Heart left ventricle (tissue), 16 donors: ENCODE results near the gene DUT. TPM values are rescaled to one million over a fixed set of nuclear protein-coding genes. Genes with fewer than 3 reads are reported as not detected.

Source experiments
- ATAC-seq, 4 donors: fragments of 200-7000 bp; cut with Tn5 transposase; one replicate each; pipeline ENCODE4 v1.9.1; 2020 to 2022; ENCODE audit warnings: moderate library complexity in 4 of 4, mild to moderate bottlenecking in 3 of 4, moderate number of reproducible peaks in 1 of 4
- DNase-seq, 5 donors: peaks; one replicate each; pipeline ENCODE4 v3.0.0-alpha.2; 2020
- H3K27ac ChIP-seq, 12 donors: fragments of 200-600 bp; sonication (generic) in 4 of 12; one replicate each; pipeline versions ENCODE4 v1.5.0 to v1.8.0; 2016 to 2022; ENCODE audit warnings: mild to moderate bottlenecking in 2 of 12
- H3K27me3 ChIP-seq, 9 donors: fragments of 200-600 bp; sonication (generic) in 2 of 9; one replicate each; pipeline versions ENCODE4 v1.5.1 to v1.8.0; 2016 to 2022; ENCODE audit warnings: mild to moderate bottlenecking in 3 of 9
- H3K36me3 ChIP-seq, 9 donors: fragments of 200-600 bp; sonication (generic) in 2 of 9; one replicate each; pipeline versions ENCODE4 v1.5.0 to v1.8.0; 2018 to 2022; ENCODE audit warnings: mild to moderate bottlenecking in 2 of 9
- H3K4me1 ChIP-seq, 12 donors: fragments of 200-600 bp; sonication (generic) in 4 of 12; one replicate each; pipeline versions ENCODE4 v1.5.0 to v1.8.0; 2016 to 2022; ENCODE audit warnings: mild to moderate bottlenecking in 3 of 12
- H3K4me3 ChIP-seq, 12 donors: fragments of 200-600 bp; sonication (generic) in 4 of 12; one replicate each; pipeline versions ENCODE4 v1.5.0 to v1.8.0; 2017 to 2022; ENCODE audit warnings: mild to moderate bottlenecking in 9 of 12, moderate library complexity in 4 of 12
- H3K9me3 ChIP-seq, 12 donors: fragments of 200-600 bp; sonication (generic) in 4 of 12; one replicate each; pipeline versions ENCODE4 v1.5.0 to v1.8.0; 2016 to 2022; ENCODE audit warnings: mild to moderate bottlenecking in 1 of 12
- POLR2A ChIP-seq, 2 donors: fragments of 450-650 bp; IDR thresholded peaks; one replicate each; pipeline ENCODE4 v1.6.1; 2017; ENCODE audit warnings: antibody characterized with exemption in 2 of 2, mild to moderate bottlenecking in 2 of 2, moderate library complexity in 2 of 2
- WGBS, 4 donors: extraction: QIAGEN DNeasy Blood & Tissue Kit in 2 of 4; methylation state at CpG; one replicate each; pipeline versions ENCODE4 v1.1.5 to v1.1.7; 2013 to 2018; 5-methylcytosine and 5-hydroxymethylcytosine counted together
- intact Hi-C, 10 donors: fragments of 100-400 bp; cut with DNase I; formaldehyde crosslinking; loops; one replicate each; pipeline versions ENCODE4 v1.11.1 to v1.14.2; 2022
- polyA plus RNA-seq, 2 donors: library from polyadenylated mRNA; stranded (reverse); fragments of 200-250 nt; gene quantifications; one replicate each; pipeline ENCODE4 v1.2.3, GENCODE V29; 2013
- total RNA-seq, 9 donors: library from RNA; depleted of rRNA in 2 of 9; stranded (reverse); fragments of >200 nt in 2 of 9; fragmentation: NEBNext Ultra II Directional in 3 of 9; extraction: Animal tissue kit (Norgen Biotek cat#: 25700) in 3 of 9; gene quantifications; one replicate each; pipeline versions ENCODE4 v1.1.0 to v1.2.4, GENCODE V29; 2016 to 2023
- TF ChIP-seq, protein P1 (sequence below), 12 donors: fragments of 200-600 bp; sonication (generic) in 4 of 12; IDR thresholded peaks; one replicate each; pipeline versions ENCODE4 v1.5.0 to v1.8.0; 2018 to 2022; ENCODE audit warnings: antibody characterized with exemption in 12 of 12, mild to moderate bottlenecking in 5 of 12
- donor health status: ischemic (EF 13 %, LVEDD 7.1; RV severe dilation, severe dysfunction).
- donor health status: healthy with polysubstance abuse.
- donor health status: DM: no; HTN: yes; CAD: no.
- donor health status: DM: no; HTN: no; CAD: no.
- donor health status: ischemic (EF 25% LVEDD 6.9; RV normal size, moderate dysfunction).
- donor health status: ischemic (EF 25% LVEDD 5.7; RV mildly dilated, moderate dysfunction).
- donor health status: healthy.
- donor health status: DM: yes; HTN: yes; CAD: no.
- donor health status: ischemic (EF 35%, LVEDD 5.7; RV mildly dilated, moderate dysfunction).
- donor health status: nonischemic (EF 11% LVEDD 7.7; RV severe dilation, severe dysfunction).
- donor health status: DM: yes; HTN: yes; CAD: no.
- donor health status: PGD.
- donor health status: ischemic (EF 29% LVEDD 5.4; RV normal size, mild dysfunction).
- donor health status: nonischemic (EF 23%, LVEDD 6.1; RV moderate dilation, normal function).

Gene DUT
- total and polyA plus RNA-seq, 11 donors, result 44.0 to 79.9 (median 59.6) TPM

GRCh38 chr15:48345516-48345915 lies 14.3 kb downstream of the DUT start:
- Histone ChIP-seq H3K4me3 (no peak overlapping the region), H3K36me3 (peaks cover 0 to 35% (median 33%) of the 10 kb centered on the region in 9 donors), H3K27ac (no peak overlapping the region), H3K9me3 (no peaks in the 10 kb centered on the region), H3K4me1 (no peaks in the 10 kb centered on the region), H3K27me3 (no peaks in the 10 kb centered on the region)
- intact Hi-C loops, result no loop called here
- ATAC-seq (no peak), DNase-seq (no peak)
- TF ChIP-seq, protein P1, sequence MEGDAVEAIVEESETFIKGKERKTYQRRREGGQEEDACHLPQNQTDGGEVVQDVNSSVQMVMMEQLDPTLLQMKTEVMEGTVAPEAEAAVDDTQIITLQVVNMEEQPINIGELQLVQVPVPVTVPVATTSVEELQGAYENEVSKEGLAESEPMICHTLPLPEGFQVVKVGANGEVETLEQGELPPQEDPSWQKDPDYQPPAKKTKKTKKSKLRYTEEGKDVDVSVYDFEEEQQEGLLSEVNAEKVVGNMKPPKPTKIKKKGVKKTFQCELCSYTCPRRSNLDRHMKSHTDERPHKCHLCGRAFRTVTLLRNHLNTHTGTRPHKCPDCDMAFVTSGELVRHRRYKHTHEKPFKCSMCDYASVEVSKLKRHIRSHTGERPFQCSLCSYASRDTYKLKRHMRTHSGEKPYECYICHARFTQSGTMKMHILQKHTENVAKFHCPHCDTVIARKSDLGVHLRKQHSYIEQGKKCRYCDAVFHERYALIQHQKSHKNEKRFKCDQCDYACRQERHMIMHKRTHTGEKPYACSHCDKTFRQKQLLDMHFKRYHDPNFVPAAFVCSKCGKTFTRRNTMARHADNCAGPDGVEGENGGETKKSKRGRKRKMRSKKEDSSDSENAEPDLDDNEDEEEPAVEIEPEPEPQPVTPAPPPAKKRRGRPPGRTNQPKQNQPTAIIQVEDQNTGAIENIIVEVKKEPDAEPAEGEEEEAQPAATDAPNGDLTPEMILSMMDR (IDR thresholded peaks at IDR 0.05), result no peak
- no peak for TF ChIP-seq POLR2A (IDR thresholded peaks at IDR 0.05)

- H3K9me3 ChIP-seq, result no peaks in the 10 kb centered on the region
- ATAC-seq (peak in 3 of 4 donors; percentile 68 to 71 (median 70)), DNase-seq (peak in 4 of 5 donors; percentile 28 to 50 (median 36))
- intact Hi-C loops, result loop anchor here in 8 of 10 donors (5.0 to 10.0 kb wide), 5 partner anchors 292 to 1792 kb away; partner anchors contain the start of gene FBN1 (in 3 of the 8)
- H3K27ac ChIP-seq, result no peak overlapping the region
- peaks cover 0 to 8% (median 0%) of the 10 kb centered on the region in 12 donors for H3K4me1 ChIP-seq
- 0 to 6% (median 3%) methylated on average over 6 of the region's 6 CpGs for WGBS, 4 donors
- TF ChIP-seq, protein P1 (IDR thresholded peaks at IDR 0.05), result peak; percentile 67 to 87 (median 76)
- TF ChIP-seq POLR2A (IDR thresholded peaks at IDR 0.05), result no peak
- H3K27me3 ChIP-seq, result no peaks in the 10 kb centered on the region
- H3K36me3 ChIP-seq, result no peaks in the 10 kb centered on the region
- H3K4me3 ChIP-seq, result peak overlapping the region in 1 of 12 donors; percentile 16
These were observed 21.3 kb downstream of the DUT start for GRCh38 chr15:48352474-48353072.

GRCh38 chr15:48354694-48355303 lies 23.6 kb downstream of the DUT start:
- TF ChIP-seq POLR2A (IDR thresholded peaks at IDR 0.05), result no peak
- TF ChIP-seq, protein P1 (IDR thresholded peaks at IDR 0.05), result no peak
- no peaks in the 10 kb centered on the region for H3K9me3 ChIP-seq
- H3K36me3 ChIP-seq, result no peaks in the 10 kb centered on the region
- no peaks in the 10 kb centered on the region for H3K27me3 ChIP-seq
- ATAC-seq (peak; percentile 15 to 62 (median 33)), DNase-seq (no peak)
- peaks cover 0 to 20% (median 3%) of the 10 kb centered on the region in 12 donors for H3K4me1 ChIP-seq
- intact Hi-C loops, result loop anchor here (5.0 to 10.0 kb wide), 9 partner anchors 288 to 1790 kb away; partner anchors contain the start of gene FBN1 (in 3 of the 10)
- no peak overlapping the region for H3K27ac ChIP-seq
- 56 to 75% (median 65%) methylated on average over 9 of the region's 9 CpGs for WGBS, 4 donors
- no peak overlapping the region for H3K4me3 ChIP-seq

- Histone ChIP-seq H3K4me1 (peaks cover 0 to 20% (median 3%) of the 10 kb centered on the region in 12 donors), H3K4me3 (no peak overlapping the region), H3K9me3 (no peaks in the 10 kb centered on the region), H3K27ac (no peak overlapping the region), H3K36me3 (no peaks in the 10 kb centered on the region), H3K27me3 (no peaks in the 10 kb centered on the region)
- intact Hi-C loops, result loop anchor here (5.0 to 10.0 kb wide), 8 partner anchors 287 to 1789 kb away; partner anchors contain the start of gene FBN1 (in 3 of the 10)
- ATAC-seq, result peak in 2 of 4 donors; percentile 63 to 68
- WGBS, 4 donors, result 59 to 72% (median 62%) methylated on average over 6 of the region's 6 CpGs
- peak in 1 of 5 donors; percentile 32 for DNase-seq
- TF ChIP-seq, protein P1 (IDR thresholded peaks at IDR 0.05), result no peak
- no peak for TF ChIP-seq POLR2A (IDR thresholded peaks at IDR 0.05)
These were observed 24.1 kb downstream of the DUT start for GRCh38 chr15:48355377-48355776.
